ENCODE data around the gene PLCG2.

- no peak for TF ChIP-seq CTCF (IDR thresholded peaks at IDR 0.05)
- no peak for TF ChIP-seq POLR2A (IDR thresholded peaks at IDR 0.05)
Measured at GRCh38 chr16:81888520-81889394, 109.7 kb downstream of the PLCG2 start.
